Left ventricle myocardium inferior (tissue), 1 donor: ENCODE measurements around the gene ENOPH1. TPM values are rescaled to one million over a fixed set of nuclear protein-coding genes. Genes with fewer than 3 reads are reported as not detected.
"Not testable (repeated sequence)": the region's sequence is repeated elsewhere in the genome, so short reads cannot be mapped to it uniquely, and the experiment has no call there.

Source experiments
- DNase-seq: peaks from one replicate; pipeline ENCODE4 v3.0.0-alpha.2; 2020
- H3K27ac ChIP-seq: fragments of 200-600 bp; replicated peaks from 2 replicates; pipeline ENCODE4 v1.8.0; 2021
- H3K27me3 ChIP-seq: fragments of 200-600 bp; 2 replicates; pipeline ENCODE4 v1.8.0; 2021; ENCODE audit warnings: low read depth
- H3K36me3 ChIP-seq: fragments of 200-600 bp; 2 replicates; pipeline ENCODE4 v1.8.0; 2021
- H3K4me1 ChIP-seq: fragments of 200-600 bp; 2 replicates; pipeline ENCODE4 v1.8.0; 2021
- H3K4me3 ChIP-seq: fragments of 200-600 bp; 2 replicates; pipeline ENCODE4 v1.8.0; 2021; ENCODE audit warnings: mild to moderate bottlenecking, moderate library complexity
- H3K9me3 ChIP-seq: fragments of 200-600 bp; replicated peaks from 2 replicates; pipeline ENCODE4 v1.8.0; 2021
- CTCF ChIP-seq: fragments of 200-600 bp; IDR thresholded peaks from 2 replicates; pipeline ENCODE4 v1.8.0; 2021; ENCODE audit warnings: antibody characterized with exemption, mild to moderate bottlenecking, borderline replicate concordance
- intact Hi-C: fragments of 100-400 bp; cut with micrococcal nuclease; formaldehyde crosslinking; loops from one replicate; pipeline ENCODE4 v1.11.0; 2022
- total RNA-seq: library from RNA; stranded (reverse); fragmentation: NEBNext Ultra II Directional; extraction: Animal tissue kit (Norgen Biotek cat#: 25700); gene quantifications from one replicate; pipeline ENCODE4 v1.2.1, GENCODE V29; 2021
- donor health status: DM: no; HTN: yes; CAD: no; lungs with severe emphysema.

Gene ENOPH1
- total RNA-seq, 1 donor from 2014 or later: 16.2 TPM

GRCh38 chr4:82461710-82462109, 31.3 kb downstream of the ENOPH1 start:
- no peak for DNase-seq
- no peaks in the 10 kb centered on the region for H3K27me3 ChIP-seq
- no peaks in the 10 kb centered on the region for H3K9me3 ChIP-seq
- intact Hi-C loops: loop anchor here (2.0 kb wide), 1 partner anchor 277 kb away; no protein-coding TSS in a partner anchor
- H3K27ac ChIP-seq: peak overlapping the region; percentile 49
- no peak for TF ChIP-seq CTCF
- peaks cover 25% of the 10 kb centered on the region for H3K36me3 ChIP-seq
- no peak overlapping the region for H3K4me3 ChIP-seq
- peaks cover 13% of the 10 kb centered on the region for H3K4me1 ChIP-seq

GRCh38 chr4:82462415-82462831, 32.0 kb downstream of the ENOPH1 start:
- intact Hi-C loops: loop anchor here (2.0 kb wide), 1 partner anchor 276 kb away; no protein-coding TSS in a partner anchor
- Histone ChIP-seq H3K4me1 (peaks cover 13% of the 10 kb centered on the region), H3K4me3 (no peak overlapping the region), H3K27me3 (no peaks in the 10 kb centered on the region), H3K27ac (peak overlapping the region; percentile 49), H3K36me3 (peaks cover 18% of the 10 kb centered on the region), H3K9me3 (no peaks in the 10 kb centered on the region)
- DNase-seq: peak; percentile 84
- TF ChIP-seq CTCF: peak; percentile 95

- peaks cover 13% of the 10 kb centered on the region for H3K4me1 ChIP-seq
- intact Hi-C loops: loop anchor here (2.0 kb wide), 1 partner anchor 276 kb away; no protein-coding TSS in a partner anchor
- H3K36me3 ChIP-seq: peaks cover 18% of the 10 kb centered on the region
- no peaks in the 10 kb centered on the region for H3K9me3 ChIP-seq
- H3K4me3 ChIP-seq: no peak overlapping the region
- no peak for TF ChIP-seq CTCF
- H3K27ac ChIP-seq: no peak overlapping the region
- no peaks in the 10 kb centered on the region for H3K27me3 ChIP-seq
- DNase-seq: no peak
These were observed 32.8 kb downstream of the ENOPH1 start for GRCh38 chr4:82463221-82463620.

- intact Hi-C loops: no loop called here
These were observed 37.1 kb downstream of the ENOPH1 start for GRCh38 chr4:82467471-82467870.

GRCh38 chr4:82469791-82470345, 39.5 kb downstream of the ENOPH1 start:
- intact Hi-C loops: no loop called here
- Histone ChIP-seq H3K4me1 (peaks cover 8% of the 10 kb centered on the region), H3K36me3 (no peaks in the 10 kb centered on the region), H3K27ac (no peak overlapping the region), H3K9me3 (no peaks in the 10 kb centered on the region), H3K4me3 (no peak overlapping the region), H3K27me3 (no peaks in the 10 kb centered on the region)
- no peak for TF ChIP-seq CTCF
- DNase-seq: no peak

More at GRCh38 chr4:82467471-82467870, 37.1 kb downstream of the ENOPH1 start:
- peaks cover 21% of the 10 kb centered on the region for H3K4me1 ChIP-seq
- no peaks in the 10 kb centered on the region for H3K27me3 ChIP-seq
- no peak for DNase-seq
- no peak overlapping the region for H3K4me3 ChIP-seq
- no peak for TF ChIP-seq CTCF
- no peak overlapping the region for H3K27ac ChIP-seq
- no peaks in the 10 kb centered on the region for H3K36me3 ChIP-seq
- no peaks in the 10 kb centered on the region for H3K9me3 ChIP-seq

DNA sequence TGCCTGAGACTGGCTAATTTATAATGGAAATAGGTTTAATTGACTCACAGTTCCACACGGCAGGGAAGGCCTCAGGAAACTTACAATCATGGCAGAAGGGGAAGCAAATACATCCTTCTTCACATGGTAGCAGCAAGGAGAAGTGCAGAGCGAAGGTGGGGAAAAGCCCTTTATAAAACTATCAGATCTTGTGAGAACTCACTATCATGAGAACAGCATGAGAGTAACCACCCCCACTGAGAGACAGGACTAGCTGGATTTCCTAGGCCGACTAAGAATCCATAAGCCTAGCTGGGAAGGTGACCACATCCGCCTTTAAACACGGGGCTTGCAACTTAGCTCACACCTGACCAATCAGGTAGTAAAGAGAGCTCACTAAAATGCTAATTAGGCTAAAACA, 42.7 kb downstream of the ENOPH1 start:
- H3K27me3 ChIP-seq, H3K36me3 ChIP-seq, intact Hi-C loops, H3K9me3 ChIP-seq, H3K27ac ChIP-seq, DNase-seq, H3K4me1 ChIP-seq, H3K4me3 ChIP-seq: not testable (repeated sequence)
